OCI-LY1 (cell line): ENCODE measurements around the gene TRUB2.

Source experiments
- CTCF ChIP-seq: fragments of 200-600 bp; sonication (generic), shearing (Covaris generic); IDR thresholded peaks from 2 replicates; pipeline ENCODE4 v1.5.1; 2017; ENCODE audit warnings: mild to moderate bottlenecking, antibody characterized with exemption, low read length, moderate library complexity, mixed read lengths
- EZH2 ChIP-seq: fragments of 200-600 bp; sonication (generic), shearing (Covaris generic); IDR thresholded peaks from 2 replicates; pipeline ENCODE4 v1.8.0; 2017; ENCODE audit warnings: borderline replicate concordance, mixed run types, mild to moderate bottlenecking, antibody characterized with exemption, low read length, moderate library complexity, mixed read lengths

DNA sequence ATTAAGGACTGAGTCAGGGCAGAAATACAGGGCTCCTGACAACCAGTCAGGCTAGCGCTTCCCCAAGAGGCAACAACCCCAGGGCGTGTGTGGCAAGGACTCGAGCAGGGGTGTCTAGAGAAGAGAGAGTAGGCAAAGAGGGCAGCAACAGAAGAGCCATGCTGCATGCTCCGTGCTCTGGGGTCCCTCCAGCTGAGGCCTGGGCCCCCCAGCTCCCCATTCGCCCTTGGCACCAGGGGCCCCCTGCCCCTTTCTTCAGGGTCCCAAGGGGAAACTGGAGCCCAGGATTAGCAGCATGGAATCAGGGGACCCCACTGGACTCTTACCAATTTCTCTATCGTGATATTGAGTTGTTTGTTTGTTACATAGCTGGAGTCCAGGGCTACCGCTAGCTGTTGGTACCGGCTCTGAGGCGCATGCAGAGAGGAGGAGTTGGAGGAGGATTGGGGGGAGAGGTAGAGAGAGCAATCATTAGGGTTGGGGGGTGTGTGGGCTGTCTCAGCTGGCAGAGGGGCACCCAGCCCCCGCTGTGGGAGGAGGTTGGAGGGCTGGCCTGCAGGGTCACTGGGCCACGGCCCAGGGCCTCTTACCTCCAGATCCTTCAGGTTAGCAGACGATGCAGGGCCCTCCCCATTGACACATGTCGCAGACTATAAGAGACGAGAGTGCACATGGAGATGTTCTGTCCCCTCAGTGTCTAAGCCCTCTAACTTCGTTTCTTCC, 55.2 kb downstream of the TRUB2 start:
- no peak for TF ChIP-seq CTCF
- no peak for TF ChIP-seq EZH2
